UCSD-AML1 (cell line): ENCODE measurements around the gene SLC11A2.
"Not testable (repeated sequence)": the region's sequence is repeated elsewhere in the genome, so short reads cannot be mapped to it uniquely, and the experiment has no call there.

Source experiments
- DNase-seq: peaks from one replicate; lab custom pipeline; 2025; ENCODE audit not compliant: unreplicated experiment; lab: John Stamatoyannopoulos, UW

The SLC11A2 gene

GRCh38 chr12:50951112-50951511 lies 75.1 kb downstream of the SLC11A2 start:
- DNase-seq: no peak

- DNase-seq: no peak
These were observed 76.3 kb downstream of the SLC11A2 start for GRCh38 chr12:50949801-50950302.

- DNase-seq: no peak
These were observed 77.4 kb downstream of the SLC11A2 start for GRCh38 chr12:50948798-50949197.

GRCh38 chr12:50947933-50948626 lies 78.1 kb downstream of the SLC11A2 start:
- DNase-seq: no peak

GRCh38 chr12:50937653-50938052 lies 88.5 kb downstream of the SLC11A2 start:
- DNase-seq: no peak

GRCh38 chr12:50936821-50937530 lies 89.2 kb downstream of the SLC11A2 start:
- DNase-seq: no peak

GRCh38 chr12:50934981-50935807 lies 91.0 kb downstream of the SLC11A2 start:
- no peak for DNase-seq

- no peak for DNase-seq
These were observed 91.8 kb downstream of the SLC11A2 start for GRCh38 chr12:50934371-50934851.

- no peak for DNase-seq
These were observed 92.6 kb downstream of the SLC11A2 start for GRCh38 chr12:50933459-50934124.

GRCh38 chr12:50932787-50933280 lies 93.3 kb downstream of the SLC11A2 start:
- no peak for DNase-seq

GRCh38 chr12:50930477-50930876 lies 95.7 kb downstream of the SLC11A2 start:
- DNase-seq: not testable (repeated sequence)

- no peak for DNase-seq
These were observed 96.4 kb downstream of the SLC11A2 start for GRCh38 chr12:50929831-50930230.
